ENCODE results near the gene TSPAN11. TPM values are rescaled to one million over a fixed set of nuclear protein-coding genes. Genes with fewer than 3 reads are reported as not detected.

TSPAN11 gene
- total RNA-seq, 1 experiment from 2014 or later, result 4.6 TPM

DNA sequence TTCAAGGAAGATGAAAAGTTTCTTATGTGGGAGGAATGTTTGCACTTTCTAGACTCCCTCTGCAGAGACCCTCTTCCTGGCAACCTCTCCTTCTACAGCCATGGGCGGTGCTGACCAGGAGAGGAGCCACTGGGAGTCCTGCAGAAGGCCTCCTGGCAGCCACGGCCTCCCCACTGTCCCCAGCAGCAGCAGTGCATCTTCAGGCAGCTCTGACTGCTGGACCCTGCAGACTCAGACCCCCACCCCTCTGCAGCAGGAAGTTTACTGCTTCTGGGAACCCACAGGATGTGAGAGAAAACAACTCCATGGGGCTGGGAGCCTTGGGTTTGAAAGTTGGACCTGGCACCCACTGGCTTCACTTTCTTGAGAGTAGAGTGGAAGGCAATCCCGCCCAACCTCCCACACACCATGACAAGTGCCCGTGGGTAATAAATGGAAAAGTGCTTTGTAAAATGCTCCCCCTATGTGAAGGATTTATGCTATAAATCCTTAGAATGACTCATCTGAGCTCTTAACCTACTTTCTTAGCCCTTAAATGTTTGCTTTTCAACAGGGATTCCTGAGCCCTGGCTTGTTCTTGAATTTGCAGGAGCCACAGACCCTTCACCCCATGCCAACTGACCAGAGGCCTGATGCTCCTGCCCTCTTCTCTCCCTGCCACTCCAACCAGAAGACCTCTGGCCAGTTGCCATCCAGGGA lies 109.6 kb downstream of the TSPAN11 start:
- Mint-ChIP-seq H3K4me3 (no peak overlapping the region), H3K27ac (no peak overlapping the region), H3K36me3 (no peaks in the 10 kb centered on the region), H3K9me3 (no peaks in the 10 kb centered on the region), H3K27me3 (ENCODE audit: low read depth) (peaks cover 3% of the 10 kb centered on the region; the same call in 1 of the 2 replicates), H3K4me1 (no peaks in the 10 kb centered on the region)
- CTCF ChIA-PET, result interaction anchor here (1.0 to 1.7 kb wide), 2 partner anchors 185 to 236 kb away, joined by 3 read pairs; no protein-coding TSS in a partner anchor
- POLR2A ChIA-PET, result no interaction called here
- DNase-seq (ENCODE audit: low spot score) (no peak), ATAC-seq (no peak)
- no peak for TF ChIP-seq ELF4 (CRISPR knock-in tag; IDR thresholded peaks at IDR 0.05; ENCODE audit: low read depth)
- TF ChIP-seq HMGA2 (CRISPR knock-in tag; IDR thresholded peaks at IDR 0.05), result no peak
- TF ChIP-seq ZNF423 (CRISPR knock-in tag; IDR thresholded peaks at IDR 0.05), result no peak
- TF ChIP-seq SOX15 (CRISPR knock-in tag; IDR thresholded peaks at IDR 0.05), result no peak
- no peak for TF ChIP-seq ZNF396 (CRISPR knock-in tag; IDR thresholded peaks at IDR 0.05; ENCODE audit: borderline replicate concordance)
- TF ChIP-seq, protein P1, sequence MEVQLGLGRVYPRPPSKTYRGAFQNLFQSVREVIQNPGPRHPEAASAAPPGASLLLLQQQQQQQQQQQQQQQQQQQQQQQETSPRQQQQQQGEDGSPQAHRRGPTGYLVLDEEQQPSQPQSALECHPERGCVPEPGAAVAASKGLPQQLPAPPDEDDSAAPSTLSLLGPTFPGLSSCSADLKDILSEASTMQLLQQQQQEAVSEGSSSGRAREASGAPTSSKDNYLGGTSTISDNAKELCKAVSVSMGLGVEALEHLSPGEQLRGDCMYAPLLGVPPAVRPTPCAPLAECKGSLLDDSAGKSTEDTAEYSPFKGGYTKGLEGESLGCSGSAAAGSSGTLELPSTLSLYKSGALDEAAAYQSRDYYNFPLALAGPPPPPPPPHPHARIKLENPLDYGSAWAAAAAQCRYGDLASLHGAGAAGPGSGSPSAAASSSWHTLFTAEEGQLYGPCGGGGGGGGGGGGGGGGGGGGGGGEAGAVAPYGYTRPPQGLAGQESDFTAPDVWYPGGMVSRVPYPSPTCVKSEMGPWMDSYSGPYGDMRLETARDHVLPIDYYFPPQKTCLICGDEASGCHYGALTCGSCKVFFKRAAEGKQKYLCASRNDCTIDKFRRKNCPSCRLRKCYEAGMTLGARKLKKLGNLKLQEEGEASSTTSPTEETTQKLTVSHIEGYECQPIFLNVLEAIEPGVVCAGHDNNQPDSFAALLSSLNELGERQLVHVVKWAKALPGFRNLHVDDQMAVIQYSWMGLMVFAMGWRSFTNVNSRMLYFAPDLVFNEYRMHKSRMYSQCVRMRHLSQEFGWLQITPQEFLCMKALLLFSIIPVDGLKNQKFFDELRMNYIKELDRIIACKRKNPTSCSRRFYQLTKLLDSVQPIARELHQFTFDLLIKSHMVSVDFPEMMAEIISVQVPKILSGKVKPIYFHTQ (CRISPR knock-in tag; IDR thresholded peaks at IDR 0.05), result no peak
- no peak for TF ChIP-seq ZNF121 (CRISPR knock-in tag; IDR thresholded peaks at IDR 0.05)
- no peak for TF ChIP-seq NFYB (CRISPR knock-in tag; conservative IDR thresholded peaks at IDR 0.05; ENCODE audit: low read depth)
- TF ChIP-seq CBFB (CRISPR knock-in tag; IDR thresholded peaks at IDR 0.05; ENCODE audit: low read depth), result no peak
- TF ChIP-seq CREB1 (CRISPR knock-in tag; IDR thresholded peaks at IDR 0.05), result no peak

DNA sequence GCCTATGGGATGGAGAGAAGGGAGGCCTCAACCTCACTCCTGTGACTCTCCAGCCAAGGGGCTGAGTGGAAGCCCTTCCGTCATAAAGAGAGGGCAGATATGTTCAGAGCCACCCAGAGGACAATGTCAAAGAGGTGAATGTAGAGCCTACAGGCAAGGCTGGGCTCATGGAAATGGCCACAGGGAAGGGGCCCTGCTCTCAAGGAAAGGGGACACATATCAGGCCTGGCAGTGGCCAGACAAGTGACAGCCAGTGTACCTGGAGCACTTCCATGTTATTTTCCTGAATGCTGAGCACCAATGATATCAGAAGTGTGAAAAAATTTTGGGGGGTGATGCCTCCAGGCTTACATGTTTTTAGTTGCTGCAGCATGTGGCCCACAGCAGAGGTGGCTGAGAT lies 110.5 kb downstream of the TSPAN11 start:
- Mint-ChIP-seq H3K4me1 (no peaks in the 10 kb centered on the region), H3K27ac (no peak overlapping the region), H3K4me3 (no peak overlapping the region), H3K27me3 (ENCODE audit: low read depth) (peaks cover 3% of the 10 kb centered on the region; the same call in 1 of the 2 replicates), H3K36me3 (no peaks in the 10 kb centered on the region), H3K9me3 (no peaks in the 10 kb centered on the region)
- CTCF ChIA-PET, result no interaction called here
- POLR2A ChIA-PET, result no interaction called here
- ATAC-seq, result no peak
- no peak for DNase-seq (ENCODE audit: low spot score)
- no peak for TF ChIP-seq NFATC4 (CRISPR knock-in tag; IDR thresholded peaks at IDR 0.05)
- no peak for TF ChIP-seq SMAD3 (CRISPR knock-in tag; IDR thresholded peaks at IDR 0.05; ENCODE audit: borderline replicate concordance)
- no peak for TF ChIP-seq JAZF1 (CRISPR knock-in tag; IDR thresholded peaks at IDR 0.05)
- no peak for TF ChIP-seq SP1 (CRISPR knock-in tag; conservative IDR thresholded peaks at IDR 0.05)
- no peak for TF ChIP-seq ZMAT4 (CRISPR knock-in tag; IDR thresholded peaks at IDR 0.05)
- TF ChIP-seq EMX1 (CRISPR knock-in tag; IDR thresholded peaks at IDR 0.05), result no peak
- TF ChIP-seq ZBTB21 (CRISPR knock-in tag; IDR thresholded peaks at IDR 0.05; ENCODE audit: borderline replicate concordance), result no peak
- no peak for TF ChIP-seq FOXP1 (CRISPR knock-in tag; IDR thresholded peaks at IDR 0.05; ENCODE audit: borderline replicate concordance)
- TF ChIP-seq STAT6 (CRISPR knock-in tag; conservative IDR thresholded peaks at IDR 0.05; ENCODE audit: low read depth), result no peak
- TF ChIP-seq CDX4 (CRISPR knock-in tag; IDR thresholded peaks at IDR 0.05; ENCODE audit: borderline replicate concordance), result no peak
